C4-2B (cell line): Measurements from ENCODE around the gene CIT.

Experiments
- H3K27ac ChIP-seq: fragments of 450-650 bp; 2 replicates; pipeline ENCODE4 v1.5.1; 2017
- CTCF ChIP-seq: fragments of 450-650 bp; conservative IDR thresholded peaks from 2 replicates; pipeline ENCODE4 v1.5.1; 2017; ENCODE audit warnings: mild to moderate bottlenecking
- ZFX ChIP-seq: fragments of 450-650 bp; IDR thresholded peaks from 2 replicates; pipeline ENCODE4 v1.6.1; 2017

CIT gene

GRCh38 chr12:119649202-119649808 lies 227.8 kb downstream of the CIT start:
- no peak overlapping the region for H3K27ac ChIP-seq
- TF ChIP-seq CTCF (peak; percentile 88), ZFX (no peak)

GRCh38 chr12:119645535-119646059 lies 231.5 kb downstream of the CIT start:
- TF ChIP-seq CTCF (no peak), ZFX (no peak)

GRCh38 chr12:119644930-119645329 lies 232.2 kb downstream of the CIT start:
- TF ChIP-seq ZFX: no peak
- no peak for TF ChIP-seq CTCF
- H3K27ac ChIP-seq: no peak overlapping the region

More at GRCh38 chr12:119645535-119646059, 231.5 kb downstream of the CIT start:
- H3K27ac ChIP-seq: no peak overlapping the region

GRCh38 chr12:119642986-119643385 lies 234.1 kb downstream of the CIT start:
- TF ChIP-seq CTCF: peak; percentile 43
- TF ChIP-seq ZFX: no peak
- H3K27ac ChIP-seq: no peak overlapping the region
